Choroid plexus epithelial cell (primary cell): Measurements from ENCODE around the gene ARHGAP4.

Experiments
- DNase-seq: peaks from one replicate; pipeline ENCODE4 v3.0.0-alpha.2; 2010; ENCODE audit warnings: low read depth
- H3K4me3 ChIP-seq: 2 replicates; pipeline ENCODE4 v1.5.1; 2011; ENCODE audit warnings: low read depth, mild to moderate bottlenecking, control low read depth, low read length, moderate library complexity
- CTCF ChIP-seq: conservative IDR thresholded peaks from 2 replicates; pipeline ENCODE4 v1.5.1; 2011; ENCODE audit warnings: low read depth, mild to moderate bottlenecking, control low read depth, inconsistent platforms, low read length, moderate library complexity

The ARHGAP4 gene

DNA sequence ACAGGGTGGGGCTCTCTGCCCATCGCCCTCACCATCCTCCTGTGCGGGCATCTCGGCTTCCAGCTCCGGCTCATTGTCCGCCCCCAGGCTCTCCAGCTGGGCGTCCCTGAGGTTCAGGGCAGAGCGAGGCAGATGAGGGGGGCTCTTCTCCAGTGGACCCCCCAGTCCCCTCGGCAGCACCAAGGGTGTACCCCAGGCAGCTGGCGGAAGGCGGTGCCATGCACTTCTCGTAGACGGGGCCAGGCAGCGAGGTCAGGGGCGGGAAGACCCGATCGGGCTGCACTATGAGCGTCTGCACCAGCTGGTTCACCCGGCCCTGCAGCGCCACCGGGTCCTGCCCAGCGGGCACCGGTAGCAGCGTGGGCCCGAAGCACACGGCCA is 16.1 kb downstream of the ARHGAP4 start:
- DNase-seq: no peak
- no peak overlapping the region for H3K4me3 ChIP-seq
- no peak for TF ChIP-seq CTCF

DNA sequence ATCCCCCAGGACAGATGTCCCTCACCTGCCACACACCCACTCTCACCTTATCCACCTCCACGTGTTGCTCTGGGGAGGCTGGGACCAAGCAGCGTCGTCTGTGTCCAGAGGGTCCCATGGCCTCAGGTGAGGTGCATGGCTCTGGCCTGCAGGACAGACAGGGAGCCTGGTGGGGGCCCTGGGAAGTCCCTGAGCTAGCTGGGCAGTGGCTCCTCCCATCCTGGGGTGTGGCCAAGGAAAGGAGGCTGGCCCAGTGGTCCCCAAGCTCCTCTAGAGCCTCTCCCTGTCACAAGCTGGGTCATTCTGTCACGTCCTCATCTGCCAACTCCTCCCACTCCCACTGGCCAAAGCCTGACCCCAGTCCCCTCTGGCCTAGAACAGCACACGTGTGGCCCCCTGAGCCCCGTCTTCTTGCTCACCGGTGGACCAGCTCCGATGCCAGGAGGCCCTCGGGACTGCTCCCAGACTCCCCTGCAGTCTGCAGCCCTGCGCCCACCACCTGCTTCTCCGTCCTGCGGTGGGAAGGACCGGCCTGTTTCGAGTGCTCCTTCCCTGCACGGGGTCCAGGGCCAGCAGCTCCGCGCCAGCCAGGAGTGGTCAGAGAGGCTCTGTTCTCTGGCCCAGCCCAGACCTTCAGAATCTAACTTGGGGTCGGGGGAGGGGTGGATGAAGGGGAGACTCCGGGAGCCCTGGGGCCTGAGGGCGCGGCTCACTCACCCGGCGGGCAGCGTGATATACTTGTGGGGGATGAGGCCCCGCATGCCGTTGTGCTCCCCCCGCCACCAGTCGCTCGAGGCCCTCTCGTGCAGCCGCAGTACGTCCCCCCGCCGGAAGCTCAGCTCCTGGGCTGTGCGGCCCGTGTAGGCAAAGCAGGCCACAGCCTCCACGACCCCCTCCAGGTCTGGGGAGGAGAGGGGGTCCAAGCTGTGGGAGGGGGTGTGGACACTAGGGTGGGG is 16.8 kb downstream of the ARHGAP4 start:
- no peak for DNase-seq
- TF ChIP-seq CTCF: no peak
- no peak overlapping the region for H3K4me3 ChIP-seq

GRCh38 chrX:153908219-153908860 is 17.7 kb downstream of the ARHGAP4 start:
- no peak for DNase-seq
- H3K4me3 ChIP-seq: no peak overlapping the region
- TF ChIP-seq CTCF: no peak

DNA sequence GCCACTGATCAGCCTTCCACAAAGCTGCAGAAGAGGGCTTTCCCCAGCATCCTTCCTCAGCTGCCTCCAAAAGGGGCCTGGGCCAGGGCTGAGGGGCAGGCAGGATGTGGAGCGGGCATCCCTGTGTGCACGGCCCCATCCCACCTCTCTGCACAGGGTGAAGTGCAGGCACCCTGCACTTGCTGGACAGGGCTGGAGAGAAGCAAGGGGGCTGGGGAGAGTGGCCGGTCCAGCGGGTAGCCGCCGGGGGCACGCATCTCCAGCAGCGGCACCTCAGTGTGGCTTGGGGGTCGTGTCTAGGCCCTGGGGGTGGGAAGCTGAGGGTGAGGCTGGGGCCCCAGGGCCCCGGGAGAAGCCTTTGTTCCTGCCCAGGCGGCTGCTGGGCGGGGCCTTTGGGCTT is 18.6 kb downstream of the ARHGAP4 start:
- H3K4me3 ChIP-seq: no peak overlapping the region
- DNase-seq: no peak
- no peak for TF ChIP-seq CTCF

DNA sequence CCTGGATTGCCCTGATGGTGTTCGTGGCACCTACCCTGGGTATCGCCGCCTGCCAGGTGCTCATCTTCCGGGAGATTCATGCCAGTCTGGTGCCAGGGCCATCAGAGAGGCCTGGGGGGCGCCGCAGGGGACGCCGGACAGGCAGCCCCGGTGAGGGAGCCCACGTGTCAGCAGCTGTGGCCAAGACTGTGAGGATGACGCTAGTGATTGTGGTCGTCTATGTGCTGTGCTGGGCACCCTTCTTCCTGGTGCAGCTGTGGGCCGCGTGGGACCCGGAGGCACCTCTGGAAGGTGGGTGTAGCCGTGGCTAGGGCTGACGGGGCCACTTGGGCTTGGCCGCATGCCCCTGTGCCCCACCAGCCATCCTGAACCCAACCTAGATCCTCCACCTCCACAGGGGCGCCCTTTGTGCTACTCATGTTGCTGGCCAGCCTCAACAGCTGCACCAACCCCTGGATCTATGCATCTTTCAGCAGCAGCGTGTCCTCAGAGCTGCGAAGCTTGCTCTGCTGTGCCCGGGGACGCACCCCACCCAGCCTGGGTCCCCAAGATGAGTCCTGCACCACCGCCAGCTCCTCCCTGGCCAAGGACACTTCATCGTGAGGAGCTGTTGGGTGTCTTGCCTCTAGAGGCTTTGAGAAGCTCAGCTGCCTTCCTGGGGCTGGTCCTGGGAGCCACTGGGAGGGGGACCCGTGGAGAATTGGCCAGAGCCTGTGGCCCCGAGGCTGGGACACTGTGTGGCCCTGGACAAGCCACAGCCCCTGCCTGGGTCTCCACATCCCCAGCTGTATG is 19.7 kb downstream of the ARHGAP4 start:
- no peak for TF ChIP-seq CTCF
- H3K4me3 ChIP-seq: no peak overlapping the region
- no peak for DNase-seq

- no peak overlapping the region for H3K4me3 ChIP-seq
- DNase-seq: no peak
- no peak for TF ChIP-seq CTCF
These were observed 20.5 kb downstream of the ARHGAP4 start for GRCh38 chrX:153905481-153906095.
